Left ventricle myocardium inferior (tissue), 1 donor: ENCODE measurements around the gene MXD4. TPM values are rescaled to one million over a fixed set of nuclear protein-coding genes. Genes with fewer than 3 reads are reported as not detected.
"Not testable (repeated sequence)": the region's sequence is repeated elsewhere in the genome, so short reads cannot be mapped to it uniquely, and the experiment has no call there.

ENCODE experiments used
- DNase-seq: peaks from one replicate; pipeline ENCODE4 v3.0.0-alpha.2; 2020
- H3K27ac ChIP-seq: fragments of 200-600 bp; replicated peaks from 2 replicates; pipeline ENCODE4 v1.8.0; 2021
- H3K27me3 ChIP-seq: fragments of 200-600 bp; 2 replicates; pipeline ENCODE4 v1.8.0; 2021; ENCODE audit warnings: low read depth
- H3K36me3 ChIP-seq: fragments of 200-600 bp; 2 replicates; pipeline ENCODE4 v1.8.0; 2021
- H3K4me1 ChIP-seq: fragments of 200-600 bp; 2 replicates; pipeline ENCODE4 v1.8.0; 2021
- H3K4me3 ChIP-seq: fragments of 200-600 bp; 2 replicates; pipeline ENCODE4 v1.8.0; 2021; ENCODE audit warnings: mild to moderate bottlenecking, moderate library complexity
- H3K9me3 ChIP-seq: fragments of 200-600 bp; replicated peaks from 2 replicates; pipeline ENCODE4 v1.8.0; 2021
- intact Hi-C: fragments of 100-400 bp; cut with micrococcal nuclease; formaldehyde crosslinking; loops from one replicate; pipeline ENCODE4 v1.11.0; 2022
- total RNA-seq: library from RNA; stranded (reverse); fragmentation: NEBNext Ultra II Directional; extraction: Animal tissue kit (Norgen Biotek cat#: 25700); gene quantifications from one replicate; pipeline ENCODE4 v1.2.1, GENCODE V29; 2021
- TF ChIP-seq, protein P1 (sequence below): fragments of 200-600 bp; IDR thresholded peaks from 2 replicates; pipeline ENCODE4 v1.8.0; 2021; ENCODE audit warnings: antibody characterized with exemption, mild to moderate bottlenecking, borderline replicate concordance
- donor health status: DM: no; HTN: yes; CAD: no; lungs with severe emphysema.

MXD4 gene
- total RNA-seq, 1 donor from 2014 or later, result 40.4 TPM

DNA sequence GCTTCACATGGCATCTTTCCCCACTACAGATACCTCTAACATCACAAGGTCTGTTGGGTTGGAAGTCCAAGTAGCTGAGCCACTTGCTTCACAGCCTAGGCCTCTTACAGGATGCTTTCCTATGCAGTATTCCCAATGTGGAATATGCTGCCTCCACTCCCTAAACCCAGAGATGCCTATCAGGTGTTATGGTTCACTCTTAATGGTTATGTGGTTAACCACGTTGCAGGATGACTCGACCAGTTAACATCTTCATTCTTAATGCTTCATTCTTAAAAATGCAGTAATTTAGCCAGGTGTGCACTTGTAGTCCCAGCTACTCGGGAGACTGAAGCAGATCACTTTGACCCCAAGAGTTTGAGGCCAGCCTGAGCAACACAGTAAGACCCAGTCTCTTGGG is 44.2 kb downstream of the MXD4 start:
- no peaks in the 10 kb centered on the region for H3K27me3 ChIP-seq
- no peak overlapping the region for H3K27ac ChIP-seq
- no peak for DNase-seq
- H3K9me3 ChIP-seq, result no peaks in the 10 kb centered on the region
- peaks cover 2% of the 10 kb centered on the region for H3K36me3 ChIP-seq
- intact Hi-C loops, result no loop called here
- TF ChIP-seq, protein P1, sequence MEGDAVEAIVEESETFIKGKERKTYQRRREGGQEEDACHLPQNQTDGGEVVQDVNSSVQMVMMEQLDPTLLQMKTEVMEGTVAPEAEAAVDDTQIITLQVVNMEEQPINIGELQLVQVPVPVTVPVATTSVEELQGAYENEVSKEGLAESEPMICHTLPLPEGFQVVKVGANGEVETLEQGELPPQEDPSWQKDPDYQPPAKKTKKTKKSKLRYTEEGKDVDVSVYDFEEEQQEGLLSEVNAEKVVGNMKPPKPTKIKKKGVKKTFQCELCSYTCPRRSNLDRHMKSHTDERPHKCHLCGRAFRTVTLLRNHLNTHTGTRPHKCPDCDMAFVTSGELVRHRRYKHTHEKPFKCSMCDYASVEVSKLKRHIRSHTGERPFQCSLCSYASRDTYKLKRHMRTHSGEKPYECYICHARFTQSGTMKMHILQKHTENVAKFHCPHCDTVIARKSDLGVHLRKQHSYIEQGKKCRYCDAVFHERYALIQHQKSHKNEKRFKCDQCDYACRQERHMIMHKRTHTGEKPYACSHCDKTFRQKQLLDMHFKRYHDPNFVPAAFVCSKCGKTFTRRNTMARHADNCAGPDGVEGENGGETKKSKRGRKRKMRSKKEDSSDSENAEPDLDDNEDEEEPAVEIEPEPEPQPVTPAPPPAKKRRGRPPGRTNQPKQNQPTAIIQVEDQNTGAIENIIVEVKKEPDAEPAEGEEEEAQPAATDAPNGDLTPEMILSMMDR, result no peak
- H3K4me3 ChIP-seq, result no peak overlapping the region
- H3K4me1 ChIP-seq, result peaks cover 4% of the 10 kb centered on the region

DNA sequence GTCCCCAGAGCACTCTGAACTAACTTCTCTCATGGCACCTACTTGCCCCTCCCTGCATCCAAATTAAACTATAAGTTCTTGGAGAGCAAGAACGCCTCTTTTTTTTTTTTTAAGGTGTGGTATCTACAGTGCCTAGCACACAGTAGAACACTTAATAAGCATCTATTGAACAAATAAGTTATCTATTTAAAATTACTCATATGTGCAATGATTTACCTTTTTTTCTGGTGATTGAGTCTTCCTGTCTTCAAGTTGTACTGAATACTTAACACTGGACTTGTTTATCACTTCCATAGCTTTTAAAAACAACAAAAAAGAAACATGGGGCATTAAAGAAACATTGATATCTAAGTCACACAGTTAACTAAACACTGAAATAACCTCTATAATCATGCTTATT is 49.1 kb downstream of the MXD4 start:
- no peak for DNase-seq
- TF ChIP-seq, protein P1, result no peak
- H3K4me3 ChIP-seq, result no peak overlapping the region
- no peak overlapping the region for H3K27ac ChIP-seq
- H3K4me1 ChIP-seq, result no peaks in the 10 kb centered on the region
- intact Hi-C loops, result no loop called here
- no peaks in the 10 kb centered on the region for H3K27me3 ChIP-seq
- H3K36me3 ChIP-seq, result peaks cover 9% of the 10 kb centered on the region
- no peaks in the 10 kb centered on the region for H3K9me3 ChIP-seq

- H3K36me3 ChIP-seq, H3K27ac ChIP-seq, intact Hi-C loops, H3K27me3 ChIP-seq, H3K9me3 ChIP-seq, DNase-seq, H3K4me3 ChIP-seq, H3K4me1 ChIP-seq: not testable (repeated sequence)
These were observed 59.1 kb downstream of the MXD4 start for GRCh38 chr4:2202789-2203188.

Other genes with a start within 250 kb of the MXD4 start
- 0.52 TPM for gene NAT8L, start 202.8 kb downstream of the MXD4 start, total RNA-seq
- 6.4 TPM for gene HAUS3, start 20.0 kb downstream of the MXD4 start, total RNA-seq
- gene POLN, start 20.0 kb downstream of the MXD4 start, total RNA-seq, result 2.2 TPM
- gene ZFYVE28, start 156.5 kb upstream of the MXD4 start, total RNA-seq, result 5.6 TPM
- not detected for gene CFAP99, start 156.8 kb upstream of the MXD4 start, total RNA-seq
- 26.0 TPM for gene RNF4, start 207.0 kb upstream of the MXD4 start, total RNA-seq